ENCODE measurements around the gene FAM76A.
A peak's percentile ranks its signal among the peaks of the same experiment; 100 is the strongest.

Gene FAM76A

DNA sequence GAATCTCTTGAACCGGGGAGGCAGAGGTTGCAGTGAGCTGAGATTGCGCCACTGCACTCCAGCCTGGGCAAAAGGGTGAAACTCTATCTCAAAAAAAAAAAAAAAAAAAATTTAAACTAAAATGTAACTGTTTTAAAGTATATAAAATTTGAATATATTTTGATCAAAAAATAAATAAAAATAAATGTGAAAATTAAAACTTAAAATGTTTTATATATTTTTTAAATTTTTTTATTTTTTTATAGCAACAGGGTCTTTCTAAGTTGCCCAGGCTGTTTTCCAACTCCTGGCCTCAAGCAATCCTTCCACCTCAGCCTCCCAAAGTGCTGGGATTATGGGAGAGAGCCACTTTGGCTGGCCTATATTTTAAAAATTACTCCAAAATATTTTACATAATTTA is 15.2 kb upstream of the FAM76A start:
- no peak for DNase-seq (ENCODE audit: low read depth)
- TF ChIP-seq, protein P1, sequence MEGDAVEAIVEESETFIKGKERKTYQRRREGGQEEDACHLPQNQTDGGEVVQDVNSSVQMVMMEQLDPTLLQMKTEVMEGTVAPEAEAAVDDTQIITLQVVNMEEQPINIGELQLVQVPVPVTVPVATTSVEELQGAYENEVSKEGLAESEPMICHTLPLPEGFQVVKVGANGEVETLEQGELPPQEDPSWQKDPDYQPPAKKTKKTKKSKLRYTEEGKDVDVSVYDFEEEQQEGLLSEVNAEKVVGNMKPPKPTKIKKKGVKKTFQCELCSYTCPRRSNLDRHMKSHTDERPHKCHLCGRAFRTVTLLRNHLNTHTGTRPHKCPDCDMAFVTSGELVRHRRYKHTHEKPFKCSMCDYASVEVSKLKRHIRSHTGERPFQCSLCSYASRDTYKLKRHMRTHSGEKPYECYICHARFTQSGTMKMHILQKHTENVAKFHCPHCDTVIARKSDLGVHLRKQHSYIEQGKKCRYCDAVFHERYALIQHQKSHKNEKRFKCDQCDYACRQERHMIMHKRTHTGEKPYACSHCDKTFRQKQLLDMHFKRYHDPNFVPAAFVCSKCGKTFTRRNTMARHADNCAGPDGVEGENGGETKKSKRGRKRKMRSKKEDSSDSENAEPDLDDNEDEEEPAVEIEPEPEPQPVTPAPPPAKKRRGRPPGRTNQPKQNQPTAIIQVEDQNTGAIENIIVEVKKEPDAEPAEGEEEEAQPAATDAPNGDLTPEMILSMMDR (conservative IDR thresholded peaks at IDR 0.05; ENCODE audit: low read length), result no peak
- no peak overlapping the region for H3K4me3 ChIP-seq (ENCODE audit: low read length)

DNA sequence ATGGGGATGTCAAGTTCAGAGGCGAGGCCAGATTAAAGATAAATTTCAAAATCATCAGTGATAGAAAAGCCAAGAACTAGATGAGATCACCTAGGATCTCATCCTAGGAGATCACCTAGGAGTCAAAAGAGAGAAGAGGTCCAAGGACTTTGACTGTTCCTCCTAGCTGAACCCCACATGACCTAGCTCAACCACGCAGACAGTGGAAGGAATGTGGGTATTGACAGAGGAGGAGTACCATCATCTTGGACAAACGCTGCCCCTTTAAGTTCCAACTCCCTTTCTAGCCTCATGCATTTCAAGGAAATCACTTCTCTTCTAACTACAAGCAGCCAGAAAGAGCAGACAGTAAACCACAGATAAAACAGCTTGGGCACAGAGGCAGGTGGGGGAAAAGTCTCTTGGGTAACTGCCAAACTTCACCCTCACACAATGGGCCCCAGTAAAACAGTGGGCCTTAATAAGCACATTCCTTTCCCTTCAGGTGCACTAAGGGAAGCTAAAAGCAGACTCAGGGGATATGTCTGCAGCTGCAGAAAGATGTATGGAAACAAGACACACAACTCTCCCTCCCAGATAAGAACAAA is 12.5 kb upstream of the FAM76A start:
- H3K4me3 ChIP-seq (ENCODE audit: low read length), result no peak overlapping the region
- TF ChIP-seq, protein P1 (conservative IDR thresholded peaks at IDR 0.05; ENCODE audit: low read length), result no peak
- no peak for DNase-seq (ENCODE audit: low read depth)

DNA sequence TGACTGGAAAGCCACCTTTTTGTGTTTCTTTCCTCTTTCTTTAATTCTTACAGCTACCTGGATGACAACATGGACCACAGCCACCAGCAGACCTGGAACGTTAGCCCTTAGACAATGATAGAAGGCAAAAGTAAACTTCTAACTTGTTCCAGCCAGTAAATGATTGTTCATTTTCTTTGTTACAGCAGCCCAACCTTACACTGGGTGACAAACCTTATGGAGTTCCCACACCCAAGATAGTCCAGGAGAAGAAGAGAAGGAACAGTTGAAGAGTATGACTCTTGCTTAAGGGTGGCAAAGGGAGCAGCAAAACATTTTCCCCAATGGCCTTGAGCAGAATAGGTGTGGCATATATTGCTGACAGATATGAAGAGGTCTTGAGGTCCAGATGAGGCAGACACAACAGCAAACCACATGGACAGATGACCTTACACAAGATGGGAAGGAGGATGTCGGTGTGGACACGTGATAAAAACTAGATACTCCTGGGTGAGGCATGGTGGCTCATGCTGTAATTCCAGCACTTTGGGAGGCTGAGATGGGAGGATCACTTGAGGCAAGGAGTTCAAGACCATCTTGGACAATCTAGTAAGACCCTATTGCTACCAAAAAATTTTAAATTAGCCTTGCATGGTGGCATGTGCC is 11.8 kb upstream of the FAM76A start:
- no peak for DNase-seq (ENCODE audit: low read depth)
- no peak overlapping the region for H3K4me3 ChIP-seq (ENCODE audit: low read length)
- TF ChIP-seq, protein P1 (conservative IDR thresholded peaks at IDR 0.05; ENCODE audit: low read length), result no peak

DNA sequence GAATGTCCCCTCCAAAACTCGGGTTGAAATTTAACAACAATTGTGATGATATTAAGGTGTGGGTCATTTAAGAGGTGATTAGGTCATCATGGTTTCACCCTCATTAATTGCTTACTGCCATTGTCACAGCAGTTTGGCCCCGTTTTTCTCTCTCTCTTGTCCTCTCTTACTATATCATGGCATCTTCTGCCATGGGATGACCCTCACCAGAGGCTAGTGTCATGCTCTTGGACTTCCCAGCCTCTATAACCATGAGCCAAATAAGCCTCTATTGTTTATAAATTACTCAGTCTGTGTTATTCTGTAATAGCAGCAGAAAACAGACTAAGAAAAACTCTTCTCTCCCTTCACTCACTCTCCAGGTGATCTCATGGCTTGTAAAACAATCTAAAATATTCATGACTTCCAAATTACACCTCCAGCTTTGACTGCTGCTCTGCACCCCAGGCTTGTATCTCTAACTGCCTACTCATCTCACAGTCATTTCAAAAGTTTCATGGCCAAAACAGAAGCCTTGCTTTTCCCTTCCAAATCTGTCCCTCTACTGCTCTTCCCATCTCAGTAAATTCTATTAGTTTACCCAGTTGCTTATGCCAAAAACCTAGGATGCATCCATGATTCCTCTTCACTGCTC is 9.4 kb upstream of the FAM76A start:
- DNase-seq (ENCODE audit: low read depth), result no peak
- TF ChIP-seq, protein P1 (conservative IDR thresholded peaks at IDR 0.05; ENCODE audit: low read length), result no peak
- no peak overlapping the region for H3K4me3 ChIP-seq (ENCODE audit: low read length)

DNA sequence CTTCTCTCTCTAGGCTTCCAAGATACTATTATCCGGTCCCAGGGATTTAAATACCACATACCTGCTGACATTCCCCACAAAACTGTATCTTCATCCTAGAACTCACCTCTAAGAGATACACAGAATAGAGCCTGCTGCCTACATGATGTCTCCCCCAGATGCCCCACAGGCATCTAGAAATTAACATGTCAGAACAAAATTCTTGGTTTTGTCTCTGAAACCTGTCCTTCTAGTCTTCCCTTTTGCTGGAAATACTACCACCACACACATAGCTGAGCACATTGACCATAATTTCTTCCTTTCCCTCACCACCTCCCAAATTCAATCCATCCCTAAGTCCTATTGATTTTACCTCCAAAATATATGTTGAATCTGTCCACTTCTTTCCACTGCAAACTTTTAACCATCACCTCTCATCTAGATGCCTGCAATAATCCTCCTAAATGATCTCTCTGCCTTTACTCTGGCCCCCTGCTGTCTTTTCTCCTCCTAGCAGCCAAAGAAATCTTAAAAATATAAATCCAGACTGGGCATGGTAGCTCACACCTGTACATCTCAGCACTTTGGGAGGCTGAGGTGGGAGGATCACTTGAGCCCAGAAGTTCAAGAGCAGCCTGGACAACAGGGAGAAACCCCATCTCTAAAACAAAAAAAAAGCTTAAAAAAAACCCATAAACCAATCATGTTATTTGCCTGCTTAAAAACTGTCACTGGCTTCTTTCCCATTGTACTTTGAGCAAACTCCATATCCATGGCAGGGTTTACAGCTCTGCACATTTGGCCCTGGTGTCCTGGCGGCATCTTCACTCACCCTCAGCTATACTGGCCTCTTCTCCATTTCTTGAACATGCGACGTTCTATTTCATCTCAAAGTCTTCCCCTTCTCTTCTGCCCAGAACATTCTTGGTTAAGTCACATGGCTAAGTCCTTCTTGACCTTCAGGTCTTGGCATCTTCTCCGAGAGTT is 6.2 kb upstream of the FAM76A start:
- TF ChIP-seq, protein P1 (conservative IDR thresholded peaks at IDR 0.05; ENCODE audit: low read length), result peak; percentile 55
- DNase-seq (ENCODE audit: low read depth), result peak; percentile 9
- H3K4me3 ChIP-seq (ENCODE audit: low read length), result no peak overlapping the region

DNA sequence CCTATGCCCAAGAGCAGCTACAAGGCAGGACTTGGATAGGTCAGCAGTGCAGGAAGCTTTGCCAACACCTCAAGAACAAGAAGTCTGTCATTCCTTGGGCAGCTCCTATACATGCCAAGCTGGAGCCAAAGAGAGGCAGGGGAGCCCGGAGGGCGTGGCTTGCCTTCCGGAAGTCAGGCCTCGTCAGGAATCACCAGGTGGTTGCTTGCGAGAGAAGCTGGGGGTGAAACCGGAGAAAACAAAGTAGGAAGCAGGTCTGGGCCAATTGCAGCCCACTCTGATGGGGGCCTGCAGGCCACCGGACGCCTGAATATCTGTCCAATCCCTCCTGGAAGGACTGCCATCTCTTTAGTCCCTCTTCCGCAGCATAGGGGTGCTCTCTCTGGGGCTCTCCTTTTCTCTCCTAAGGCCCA is 794 bp upstream of the FAM76A start:
- TF ChIP-seq, protein P1 (conservative IDR thresholded peaks at IDR 0.05; ENCODE audit: low read length), result no peak
- H3K4me3 ChIP-seq (ENCODE audit: low read length), result peak overlapping the region; percentile 55
- DNase-seq (ENCODE audit: low read depth), result peak; percentile 6
